Subcutaneous abdominal adipose tissue (tissue), 5 donors: Measurements from ENCODE around the gene JPH2.

ENCODE experiments used
- H3K27ac ChIP-seq: one replicate; pipeline ENCODE4 v1.7.0; 2013; ENCODE audit warnings: low read depth, mild to moderate bottlenecking, inconsistent platforms, low read length, moderate library complexity
- H3K27me3 ChIP-seq, 5 donors: one replicate each; pipeline ENCODE4 v1.7.0; 2013; ENCODE audit warnings: low read length in 5 of 5, inconsistent platforms in 1 of 5; ENCODE audit not compliant: control insufficient read depth in 5 of 5, insufficient read depth in 4 of 5
- H3K36me3 ChIP-seq, 5 donors: one replicate each; pipeline ENCODE4 v1.7.0; 2013; ENCODE audit warnings: low read length in 5 of 5; ENCODE audit not compliant: control insufficient read depth in 5 of 5, insufficient read depth in 5 of 5
- H3K4me1 ChIP-seq, 5 donors: one replicate each; pipeline ENCODE4 v1.7.0; 2013; ENCODE audit warnings: low read length in 5 of 5, mild to moderate bottlenecking in 3 of 5, moderate library complexity in 1 of 5; ENCODE audit not compliant: control insufficient read depth in 5 of 5, insufficient read depth in 5 of 5
- H3K4me3 ChIP-seq, 5 donors: one replicate each; pipeline ENCODE4 v1.7.0; 2013; ENCODE audit warnings: low read length in 5 of 5, low read depth in 1 of 5
- H3K9ac ChIP-seq, 5 donors: one replicate each; pipeline ENCODE4 v1.7.0; 2013; ENCODE audit warnings: low read length in 5 of 5, mild to moderate bottlenecking in 4 of 5, moderate library complexity in 3 of 5
- H3K9me3 ChIP-seq, 5 donors: one replicate each; pipeline ENCODE4 v1.7.0; 2013; ENCODE audit warnings: low read length in 5 of 5; ENCODE audit not compliant: control insufficient read depth in 5 of 5
- donor health status: healthy.
- donor health status: healthy.
- donor health status: healthy.
- donor health status: healthy.
- donor health status: healthy.

Gene JPH2

DNA sequence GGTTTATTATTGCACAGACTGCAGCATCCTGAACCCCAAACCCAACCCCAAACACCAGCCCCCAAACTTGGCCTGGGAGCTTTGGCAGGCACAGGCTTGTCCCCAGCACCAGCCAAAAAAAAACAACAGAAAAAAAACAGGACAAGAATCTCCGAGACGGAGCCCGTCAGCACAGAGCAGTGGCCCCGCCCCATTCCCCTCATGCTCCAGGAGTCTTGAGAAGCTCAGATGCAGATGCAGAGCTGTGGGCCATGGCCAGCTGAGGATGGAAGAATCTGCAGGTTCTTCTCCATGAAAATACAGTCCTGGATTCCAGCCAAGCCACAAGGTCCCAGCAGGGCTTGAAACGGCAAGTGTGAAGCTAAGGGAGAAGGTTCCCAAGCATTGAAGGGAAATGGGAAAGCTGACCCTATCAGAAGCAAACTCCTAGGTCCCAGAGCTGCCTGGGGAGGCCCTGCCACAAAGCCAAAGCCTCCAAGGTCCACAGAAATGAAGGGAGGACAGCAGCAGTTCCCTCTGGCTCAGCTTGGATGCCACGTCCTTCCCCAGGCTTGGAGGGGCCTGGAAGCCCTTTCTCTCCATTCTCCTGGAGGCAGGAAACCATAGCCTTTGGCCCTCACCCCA lies 75.2 kb downstream of the JPH2 start:
- H3K4me3 ChIP-seq = no peak overlapping the region
- H3K4me1 ChIP-seq = peaks cover 0 to 6% (median 2%) of the 10 kb centered on the region in 5 donors
- no peak overlapping the region for H3K9ac ChIP-seq
- H3K27me3 ChIP-seq = peaks cover 22 to 53% (median 28%) of the 10 kb centered on the region in 5 donors
- no peak overlapping the region for H3K27ac ChIP-seq
- no peaks in the 10 kb centered on the region for H3K36me3 ChIP-seq
- H3K9me3 ChIP-seq = peaks cover 0 to 9% (median 7%) of the 10 kb centered on the region in 5 donors

DNA sequence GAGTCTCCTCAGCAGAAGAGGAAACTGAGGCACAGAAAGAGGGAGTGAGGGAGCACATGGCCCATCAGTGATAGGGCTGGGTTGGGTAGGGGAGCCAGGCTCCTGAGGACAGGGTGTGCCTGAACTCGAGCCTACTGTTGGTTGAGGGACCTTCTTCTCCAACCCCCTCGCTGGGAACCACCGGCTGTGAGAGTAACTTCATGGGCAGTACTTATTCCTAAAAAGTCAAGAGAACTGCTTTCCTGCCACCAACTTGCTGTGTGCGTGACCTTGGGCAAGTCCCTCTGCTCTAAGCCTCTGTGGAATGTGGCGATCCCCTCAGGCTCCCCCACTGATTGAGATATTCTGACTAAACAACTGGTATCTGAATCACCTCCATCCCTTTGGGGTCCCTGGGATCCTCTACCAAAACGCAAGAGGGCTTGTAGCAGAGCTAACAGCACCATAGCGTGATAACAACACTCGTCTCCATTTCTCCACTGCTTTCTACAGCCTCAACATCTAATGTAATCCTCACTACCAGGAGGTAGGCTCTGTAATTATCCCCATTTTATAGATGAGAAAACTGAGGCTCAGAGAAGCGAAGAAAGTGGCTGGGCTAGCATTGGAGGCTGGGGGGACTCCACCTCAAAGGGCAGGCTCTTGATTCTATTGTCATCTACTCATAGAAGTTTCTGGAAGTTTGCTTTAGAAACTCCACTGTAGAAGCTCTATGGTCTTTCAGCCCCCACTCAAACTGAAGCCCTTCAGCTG lies 76.0 kb downstream of the JPH2 start:
- Histone ChIP-seq H3K4me1 (peaks cover 0 to 5% (median 0%) of the 10 kb centered on the region in 5 donors), H3K9ac (no peak overlapping the region), H3K36me3 (no peaks in the 10 kb centered on the region), H3K27ac (no peak overlapping the region), H3K9me3 (peaks cover 0 to 9% (median 7%) of the 10 kb centered on the region in 5 donors), H3K27me3 (peaks cover 21 to 50% (median 23%) of the 10 kb centered on the region in 5 donors), H3K4me3 (no peak overlapping the region)

DNA sequence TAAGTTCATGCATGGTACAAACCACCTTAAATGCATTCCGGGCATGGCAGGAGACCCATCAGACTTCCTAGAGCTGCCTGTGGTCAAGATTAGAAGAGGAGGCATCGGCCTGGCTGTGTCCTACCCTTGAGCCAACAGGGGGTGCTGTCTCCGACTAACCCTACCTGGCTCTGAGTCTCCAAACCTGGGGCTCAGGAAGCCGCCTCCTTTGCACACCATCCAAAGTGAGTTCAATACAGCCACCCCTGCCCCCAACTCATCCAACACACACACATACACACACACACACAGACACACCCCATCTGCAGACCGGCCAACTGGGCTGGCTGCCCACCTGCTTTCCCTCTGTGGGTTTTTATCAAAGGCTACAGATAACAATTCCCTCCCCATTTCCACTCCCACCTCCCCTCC lies 77.0 kb downstream of the JPH2 start:
- Histone ChIP-seq H3K27me3 (peaks cover 11 to 40% (median 14%) of the 10 kb centered on the region in 5 donors), H3K9ac (no peak overlapping the region), H3K4me3 (no peak overlapping the region), H3K9me3 (peaks cover 0 to 9% (median 7%) of the 10 kb centered on the region in 5 donors), H3K4me1 (peaks cover 0 to 5% (median 0%) of the 10 kb centered on the region in 5 donors), H3K27ac (no peak overlapping the region), H3K36me3 (no peaks in the 10 kb centered on the region)

DNA sequence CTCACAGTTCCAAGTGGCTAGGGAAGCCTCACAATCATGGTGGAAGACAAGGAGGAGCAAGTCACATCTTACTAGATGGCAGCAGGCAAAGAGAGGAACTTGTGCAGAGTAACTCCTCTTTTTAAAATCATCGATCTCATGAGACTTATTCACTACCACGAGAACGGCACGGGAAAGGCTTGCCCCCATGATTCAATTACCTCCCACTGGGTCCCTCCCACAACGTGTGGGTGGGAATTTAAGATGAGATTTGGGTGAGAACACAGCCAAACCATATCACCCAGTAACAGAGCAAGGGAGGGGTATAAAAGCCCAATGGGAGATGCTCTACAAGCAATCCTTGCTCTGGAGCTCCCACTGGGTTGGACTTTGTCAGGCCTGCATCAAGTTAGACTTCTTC lies 80.4 kb downstream of the JPH2 start:
- no peak overlapping the region for H3K4me3 ChIP-seq
- no peak overlapping the region for H3K9ac ChIP-seq
- no peaks in the 10 kb centered on the region for H3K36me3 ChIP-seq
- H3K9me3 ChIP-seq = peaks cover 3 to 27% (median 17%) of the 10 kb centered on the region in 5 donors
- H3K27me3 ChIP-seq = peaks cover 6 to 28% (median 10%) of the 10 kb centered on the region in 5 donors
- no peaks in the 10 kb centered on the region for H3K4me1 ChIP-seq
- no peak overlapping the region for H3K27ac ChIP-seq

DNA sequence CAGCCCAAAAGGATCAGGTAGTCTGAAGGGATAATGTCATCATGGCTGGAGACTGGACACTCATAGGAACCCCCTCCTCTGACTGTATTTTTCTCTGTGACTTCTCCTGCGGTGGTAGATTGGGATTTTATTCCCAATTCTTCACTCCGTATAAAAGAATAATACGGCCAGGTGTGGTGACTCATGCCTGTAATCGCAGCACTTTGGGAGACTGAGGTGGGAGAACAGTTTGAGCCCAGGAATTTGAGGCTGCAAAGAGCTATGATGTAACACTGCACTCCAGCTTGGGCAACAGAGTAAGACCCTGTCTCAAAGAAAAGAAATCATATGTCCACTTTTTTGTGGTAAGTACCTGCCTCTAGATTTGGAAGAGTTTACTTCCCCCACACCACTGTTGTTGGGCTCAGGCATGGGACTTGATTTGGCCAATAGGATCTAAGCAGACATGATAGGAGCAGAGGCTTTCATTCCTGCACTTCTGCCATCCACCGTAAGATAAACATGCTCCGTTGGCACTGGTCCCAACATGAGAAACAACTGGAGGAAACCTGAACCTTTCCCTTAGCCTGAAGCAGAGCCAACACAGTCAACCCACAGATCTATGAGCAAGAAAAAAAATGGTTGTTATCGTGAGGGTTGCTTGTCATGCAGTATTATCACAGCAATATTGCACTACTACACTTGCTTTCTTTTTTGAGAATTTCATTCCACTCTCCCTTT lies 82.0 kb downstream of the JPH2 start:
- Histone ChIP-seq H3K9me3 (peaks cover 3 to 27% (median 17%) of the 10 kb centered on the region in 5 donors), H3K4me3 (no peak overlapping the region), H3K27me3 (peaks cover 5 to 22% (median 8%) of the 10 kb centered on the region in 5 donors), H3K36me3 (no peaks in the 10 kb centered on the region), H3K27ac (no peak overlapping the region), H3K9ac (no peak overlapping the region), H3K4me1 (no peaks in the 10 kb centered on the region)

DNA sequence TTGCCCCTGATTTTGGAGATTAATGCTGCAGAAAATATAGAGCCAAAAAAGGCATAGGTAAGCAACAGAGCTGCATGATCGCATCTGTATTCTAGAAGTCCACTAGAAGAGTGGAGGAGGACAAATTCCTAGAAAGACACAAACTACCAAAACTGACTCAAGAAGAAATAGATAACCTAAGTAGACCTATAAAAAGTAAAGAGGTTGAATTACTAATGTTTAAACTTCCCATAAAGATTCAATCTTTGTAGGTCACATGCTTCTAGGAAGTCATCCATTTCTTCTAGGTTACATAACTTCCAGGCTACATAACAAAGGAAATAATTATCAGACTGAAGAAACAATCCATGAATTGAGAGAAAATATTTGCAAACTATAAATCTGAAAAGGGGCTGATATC lies 84.4 kb downstream of the JPH2 start:
- Histone ChIP-seq H3K27ac (no peak overlapping the region), H3K27me3 (peaks cover 0 to 12% (median 6%) of the 10 kb centered on the region in 5 donors), H3K4me3 (no peak overlapping the region), H3K36me3 (no peaks in the 10 kb centered on the region), H3K4me1 (no peaks in the 10 kb centered on the region), H3K9ac (no peak overlapping the region), H3K9me3 (peaks cover 3 to 22% (median 10%) of the 10 kb centered on the region in 5 donors)

DNA sequence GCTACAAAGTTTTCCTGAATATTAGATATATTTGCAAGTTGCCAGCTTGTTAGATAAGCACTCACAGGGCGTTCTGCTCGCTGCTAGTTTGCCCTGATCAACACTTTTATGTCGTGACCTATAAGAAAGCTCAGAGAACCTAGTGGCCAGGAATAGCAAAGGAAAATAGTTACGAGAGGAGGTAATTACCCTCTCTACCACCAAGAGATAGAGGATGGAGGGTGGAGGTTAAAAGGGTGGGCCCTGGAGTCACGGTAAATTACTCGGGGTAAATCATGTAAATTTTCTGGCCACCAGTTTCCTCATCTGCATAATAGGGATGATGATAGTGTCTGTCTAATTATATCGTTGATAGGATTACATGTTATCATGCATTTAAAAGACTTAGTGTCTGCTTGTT lies 87.2 kb downstream of the JPH2 start:
- H3K4me3 ChIP-seq = no peak overlapping the region
- no peaks in the 10 kb centered on the region for H3K4me1 ChIP-seq
- peaks cover 0 to 9% (median 0%) of the 10 kb centered on the region in 5 donors for H3K27me3 ChIP-seq
- H3K9me3 ChIP-seq = peaks cover 3 to 19% (median 8%) of the 10 kb centered on the region in 5 donors
- H3K9ac ChIP-seq = no peak overlapping the region
- H3K36me3 ChIP-seq = no peaks in the 10 kb centered on the region
- no peak overlapping the region for H3K27ac ChIP-seq

DNA sequence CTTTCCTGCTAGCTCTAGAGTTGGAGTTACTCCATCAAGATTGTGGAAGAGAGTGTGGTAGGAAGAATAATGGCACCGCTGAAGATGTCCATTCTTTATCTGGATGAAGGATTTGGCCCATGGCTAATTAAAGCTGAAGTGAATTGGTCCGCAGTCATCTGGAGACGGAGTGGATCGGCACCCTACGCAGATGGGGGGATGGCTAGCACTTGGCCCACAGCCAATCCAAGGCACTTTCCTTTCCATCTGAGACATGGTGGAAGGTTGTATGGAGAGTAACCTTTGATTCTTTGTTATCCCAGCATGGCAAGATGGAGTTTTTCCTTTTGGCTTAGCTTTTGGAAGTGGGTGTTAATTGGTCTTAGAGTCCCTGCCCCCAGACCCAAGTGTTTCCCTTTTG lies 88.3 kb downstream of the JPH2 start:
- Histone ChIP-seq H3K9me3 (peaks cover 3 to 19% (median 8%) of the 10 kb centered on the region in 5 donors), H3K4me3 (no peak overlapping the region), H3K27ac (no peak overlapping the region), H3K36me3 (no peaks in the 10 kb centered on the region), H3K9ac (no peak overlapping the region), H3K27me3 (peaks cover 0 to 11% (median 0%) of the 10 kb centered on the region in 5 donors), H3K4me1 (no peaks in the 10 kb centered on the region)

DNA sequence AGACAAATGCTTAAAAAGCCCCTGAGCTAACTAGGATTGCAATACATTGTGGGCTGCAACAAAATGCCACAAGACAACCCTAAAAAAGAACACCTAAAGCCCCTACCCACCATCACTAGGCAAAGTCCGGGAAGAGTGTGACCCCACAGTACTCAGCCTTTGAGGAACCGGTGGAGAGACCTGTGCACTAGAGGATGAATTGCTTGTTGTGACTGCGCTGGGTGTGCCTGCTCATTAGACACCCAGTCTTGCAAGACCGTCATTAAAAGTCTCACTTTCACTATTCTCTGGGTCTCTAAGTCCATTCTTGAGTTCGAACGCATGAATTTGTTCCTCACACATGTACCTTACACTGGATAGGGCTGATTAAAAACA lies 88.7 kb downstream of the JPH2 start:
- no peak overlapping the region for H3K27ac ChIP-seq
- no peaks in the 10 kb centered on the region for H3K36me3 ChIP-seq
- no peak overlapping the region for H3K4me3 ChIP-seq
- no peak overlapping the region for H3K9ac ChIP-seq
- H3K27me3 ChIP-seq = peaks cover 0 to 11% (median 0%) of the 10 kb centered on the region in 5 donors
- H3K4me1 ChIP-seq = no peaks in the 10 kb centered on the region
- H3K9me3 ChIP-seq = peaks cover 2 to 15% (median 8%) of the 10 kb centered on the region in 5 donors
